Natural killer cell (primary cell): ENCODE results near the gene DPEP2. TPM values are rescaled to one million over a fixed set of nuclear protein-coding genes. Genes with fewer than 3 reads are reported as not detected.
"Not testable (repeated sequence)": the region's sequence is repeated elsewhere in the genome, so short reads cannot be mapped to it uniquely, and the experiment has no call there.

Source experiments
- ATAC-seq, 3 donors: fragments of 150-1000 bp in 2 of 3; fragments of 200-7000 bp in 1 of 3; cut with Tn5 transposase; 1 replicate in 1 of 3; 2 replicates in 2 of 3; pipeline ENCODE4 v1.10.0; 2021; ENCODE audit warnings: mild to moderate bottlenecking in 2 of 3, moderate library complexity in 2 of 3
- DNase-seq, 2 donors: peaks; one replicate each; pipeline versions ENCODE4 v3.0.0 to v3.0.0-alpha.2; 2013 to 2021; ENCODE audit warnings: mixed read lengths in 1 of 2
- H3K27ac ChIP-seq: one replicate; pipeline ENCODE4 v1.5.1; 2013; ENCODE audit warnings: mild to moderate bottlenecking, low read length
- H3K27me3 ChIP-seq: one replicate; pipeline ENCODE4 v1.6.1; 2013; ENCODE audit warnings: low read length; ENCODE audit not compliant: control insufficient read depth, insufficient read depth
- H3K36me3 ChIP-seq: one replicate; pipeline ENCODE4 v1.6.1; 2013; ENCODE audit warnings: low read length; ENCODE audit not compliant: control insufficient read depth, insufficient read depth
- H3K4me1 ChIP-seq: one replicate; pipeline ENCODE4 v1.6.1; 2013; ENCODE audit warnings: low read length; ENCODE audit not compliant: control insufficient read depth, insufficient read depth
- H3K4me3 ChIP-seq: one replicate; pipeline ENCODE4 v1.5.1; 2013; ENCODE audit warnings: low read length
- H3K9me3 ChIP-seq: one replicate; pipeline ENCODE4 v1.6.1; 2013; ENCODE audit warnings: low read length; ENCODE audit not compliant: control insufficient read depth, insufficient read depth
- H3K27ac Mint-ChIP-seq, 2 donors: one replicate each; pipeline ENCODE4 v1.8.0; 2022; ENCODE audit warnings: mild to moderate bottlenecking in 2 of 2, mixed read lengths in 2 of 2, moderate library complexity in 1 of 2
- H3K27me3 Mint-ChIP-seq, 2 donors: one replicate each; pipeline ENCODE4 v1.8.0; 2022; ENCODE audit warnings: low read depth in 2 of 2, mixed read lengths in 2 of 2
- H3K36me3 Mint-ChIP-seq: one replicate; pipeline ENCODE4 v1.8.0; 2022; ENCODE audit warnings: mixed read lengths
- H3K4me1 Mint-ChIP-seq, 2 donors: one replicate each; pipeline ENCODE4 v1.8.0; 2022; ENCODE audit warnings: mixed read lengths in 2 of 2
- H3K4me3 Mint-ChIP-seq: one replicate; pipeline ENCODE4 v1.8.0; 2022; ENCODE audit warnings: mild to moderate bottlenecking, moderate library complexity, mixed read lengths
- H3K9me3 Mint-ChIP-seq, 2 donors: one replicate each; pipeline ENCODE4 v1.8.0; 2022; ENCODE audit warnings: mixed read lengths in 2 of 2
- WGBS: methylation state at CpG from one replicate; pipeline ENCODE4 v1.1.7; 2013; ENCODE audit warnings: missing lambda C conversion rate; ENCODE audit not compliant: insufficient coverage; 5-methylcytosine and 5-hydroxymethylcytosine counted together
- intact Hi-C: fragments of 100-400 bp; cut with micrococcal nuclease; formaldehyde crosslinking; loops from one replicate; pipeline ENCODE4 v1.14.2; 2022
- total RNA-seq, 4 donors: library from RNA; stranded (reverse); fragments of 120-200 nt in 1 of 4; gene quantifications; one replicate each; pipeline versions ENCODE4 v1.2.3 to v1.2.4, GENCODE V29; 2013 to 2022
- TF ChIP-seq, protein P1 (sequence below): fragments of 200-600 bp; IDR thresholded peaks from one replicate; pipeline ENCODE4 v1.8.0; 2022; ENCODE audit warnings: antibody characterized with exemption

DPEP2 gene
- total RNA-seq, 3 donors from 2014 or later (not counting 1 experiment from before 2014, with no cell fraction given), result 47.2 to 64.1 (median 61.8) TPM

DNA sequence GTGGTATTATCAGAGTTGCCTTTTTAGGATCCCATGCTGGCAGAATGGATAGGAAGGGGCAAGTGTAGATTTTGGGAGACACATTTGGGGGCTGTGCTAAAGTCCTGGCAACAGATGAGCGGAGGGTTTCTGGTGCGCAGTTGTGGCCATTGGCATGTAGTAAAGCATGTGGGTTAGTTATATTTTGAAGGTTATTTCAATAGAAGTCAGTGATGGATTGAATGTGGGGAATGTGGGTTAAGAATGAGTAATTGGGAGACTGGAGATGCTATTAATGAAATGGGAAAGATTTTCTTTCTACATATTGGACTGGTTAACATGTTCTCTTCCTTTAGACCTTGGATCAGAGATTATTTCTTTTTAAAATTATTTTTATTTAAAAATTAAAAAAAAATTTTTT is 33.8 kb upstream of the DPEP2 start:
- intact Hi-C loops, result no loop called here
- Mint-ChIP-seq H3K27ac (peak overlapping the region in 1 of 2 donors; percentile 61), H3K4me1 (peaks cover 34 to 36% of the 10 kb centered on the region in 2 donors), H3K27me3 (no peaks in the 10 kb centered on the region), H3K36me3 (no peaks in the 10 kb centered on the region), H3K9me3 (no peaks in the 10 kb centered on the region), H3K4me3 (no peak overlapping the region)
- Histone ChIP-seq H3K27me3 (no peaks in the 10 kb centered on the region), H3K4me1 (peaks cover 46% of the 10 kb centered on the region), H3K27ac (no peak overlapping the region), H3K36me3 (peaks cover 4% of the 10 kb centered on the region), H3K4me3 (no peak overlapping the region), H3K9me3 (no peaks in the 10 kb centered on the region)
- ATAC-seq, result no peak
- TF ChIP-seq, protein P1, sequence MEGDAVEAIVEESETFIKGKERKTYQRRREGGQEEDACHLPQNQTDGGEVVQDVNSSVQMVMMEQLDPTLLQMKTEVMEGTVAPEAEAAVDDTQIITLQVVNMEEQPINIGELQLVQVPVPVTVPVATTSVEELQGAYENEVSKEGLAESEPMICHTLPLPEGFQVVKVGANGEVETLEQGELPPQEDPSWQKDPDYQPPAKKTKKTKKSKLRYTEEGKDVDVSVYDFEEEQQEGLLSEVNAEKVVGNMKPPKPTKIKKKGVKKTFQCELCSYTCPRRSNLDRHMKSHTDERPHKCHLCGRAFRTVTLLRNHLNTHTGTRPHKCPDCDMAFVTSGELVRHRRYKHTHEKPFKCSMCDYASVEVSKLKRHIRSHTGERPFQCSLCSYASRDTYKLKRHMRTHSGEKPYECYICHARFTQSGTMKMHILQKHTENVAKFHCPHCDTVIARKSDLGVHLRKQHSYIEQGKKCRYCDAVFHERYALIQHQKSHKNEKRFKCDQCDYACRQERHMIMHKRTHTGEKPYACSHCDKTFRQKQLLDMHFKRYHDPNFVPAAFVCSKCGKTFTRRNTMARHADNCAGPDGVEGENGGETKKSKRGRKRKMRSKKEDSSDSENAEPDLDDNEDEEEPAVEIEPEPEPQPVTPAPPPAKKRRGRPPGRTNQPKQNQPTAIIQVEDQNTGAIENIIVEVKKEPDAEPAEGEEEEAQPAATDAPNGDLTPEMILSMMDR, result no peak
- WGBS, result 95% methylated on average over 2 of the region's 2 CpGs
- DNase-seq, result no peak

GRCh38 chr16:68031951-68032350 is 32.7 kb upstream of the DPEP2 start:
- TF ChIP-seq, protein P1, result no peak
- intact Hi-C loops, result no loop called here
- peaks cover 39% of the 10 kb centered on the region for H3K4me1 ChIP-seq
- H3K27ac ChIP-seq, result peak overlapping the region; percentile 40
- Mint-ChIP-seq H3K4me1 (peaks cover 26 to 34% of the 10 kb centered on the region in 2 donors), H3K27me3 (no peaks in the 10 kb centered on the region), H3K36me3 (peaks cover 7% of the 10 kb centered on the region), H3K9me3 (no peaks in the 10 kb centered on the region), H3K27ac (peak overlapping the region; percentile 61 to 87), H3K4me3 (peak overlapping the region; percentile 75)
- H3K9me3 ChIP-seq, result no peaks in the 10 kb centered on the region
- H3K36me3 ChIP-seq, result peaks cover 7% of the 10 kb centered on the region
- ATAC-seq, result peak; percentile 69 to 88 (median 84)
- peak in 1 of 2 donors; percentile 20 for DNase-seq
- 40% methylated on average over 2 of the region's 2 CpGs for WGBS
- no peak overlapping the region for H3K4me3 ChIP-seq
- no peaks in the 10 kb centered on the region for H3K27me3 ChIP-seq

DNA sequence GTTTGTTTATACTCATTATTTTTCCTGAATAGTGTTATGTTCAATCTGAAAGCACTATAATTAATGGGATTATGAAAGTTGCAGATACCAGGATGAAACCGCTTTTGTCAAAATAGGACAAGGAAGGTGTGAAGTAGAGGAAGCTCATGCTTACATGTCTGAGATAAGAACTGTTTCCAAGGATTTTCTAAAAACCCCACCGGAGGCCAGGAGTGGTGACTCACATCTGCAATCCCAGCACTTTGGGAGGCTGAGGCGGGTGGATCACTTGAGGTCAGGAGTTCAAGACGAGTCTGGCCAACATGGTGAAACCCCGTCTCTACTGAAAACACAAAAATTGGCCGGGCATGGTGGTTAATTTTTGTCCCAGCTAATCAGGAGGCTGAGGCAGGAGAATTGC is 30.8 kb upstream of the DPEP2 start:
- peaks cover 21 to 25% of the 10 kb centered on the region in 2 donors for H3K4me1 Mint-ChIP-seq
- DNase-seq, H3K27ac Mint-ChIP-seq, H3K9me3 Mint-ChIP-seq, H3K27me3 Mint-ChIP-seq, H3K36me3 Mint-ChIP-seq, intact Hi-C loops, H3K9me3 ChIP-seq, H3K27me3 ChIP-seq, H3K4me3 Mint-ChIP-seq, H3K36me3 ChIP-seq, H3K27ac ChIP-seq, ATAC-seq, H3K4me3 ChIP-seq: not testable (repeated sequence)
- WGBS, result 95% methylated on average over 6 of the region's 6 CpGs
- H3K4me1 ChIP-seq, result peaks cover 29% of the 10 kb centered on the region

- H3K4me1 Mint-ChIP-seq, result peaks cover 21 to 26% of the 10 kb centered on the region in 2 donors
- H3K27ac Mint-ChIP-seq, result no peak overlapping the region
- Histone ChIP-seq H3K9me3 (no peaks in the 10 kb centered on the region), H3K36me3 (peaks cover 7% of the 10 kb centered on the region), H3K4me1 (peaks cover 29% of the 10 kb centered on the region), H3K27ac (no peak overlapping the region), H3K4me3 (no peak overlapping the region), H3K27me3 (no peaks in the 10 kb centered on the region)
- no peaks in the 10 kb centered on the region for H3K27me3 Mint-ChIP-seq
- DNase-seq (no peak), ATAC-seq (no peak)
- peaks cover 7% of the 10 kb centered on the region for H3K36me3 Mint-ChIP-seq
- H3K4me3 Mint-ChIP-seq, result no peak overlapping the region
- 98% methylated on average over 3 of the region's 3 CpGs for WGBS
- TF ChIP-seq, protein P1, result no peak
- H3K9me3 Mint-ChIP-seq, result no peaks in the 10 kb centered on the region
- intact Hi-C loops, result no loop called here
These were observed 29.7 kb upstream of the DPEP2 start for GRCh38 chr16:68028996-68029395.
